RPMI8226 (cell line): ENCODE data around the gene STAT5B.
A peak's percentile ranks its signal among the peaks of the same experiment; 100 is the strongest.
"Not testable (repeated sequence)": the region's sequence is repeated elsewhere in the genome, so short reads cannot be mapped to it uniquely, and the experiment has no call there.

Source experiments
- DNase-seq: peaks from one replicate; pipeline ENCODE4 v3.0.0-alpha.2; 2015

The STAT5B gene

GRCh38 chr17:42276359-42276608, at the start of gene STAT5B:
Gene STAT5B (minus strand): TSS chr17:42276391. CDS start chr17:42232127, 44,264 bp downstream.
- peak; percentile 77 for DNase-seq

- DNase-seq, result no peak
Observed at GRCh38 chr17:42325026-42325425, 48.8 kb upstream of the STAT5B start.

GRCh38 chr17:42323268-42323773, 47.1 kb upstream of the STAT5B start:
- no peak for DNase-seq

GRCh38 chr17:42322382-42323267, 46.4 kb upstream of the STAT5B start:
- peak; percentile 94 for DNase-seq

GRCh38 chr17:42321555-42321954, 45.4 kb upstream of the STAT5B start:
- DNase-seq, result no peak

GRCh38 chr17:42317967-42318366, 41.8 kb upstream of the STAT5B start:
- not testable (repeated sequence) for DNase-seq

- DNase-seq, result no peak
Observed at GRCh38 chr17:42317266-42317845, 41.2 kb upstream of the STAT5B start.

GRCh38 chr17:42316755-42317154, 40.6 kb upstream of the STAT5B start:
- no peak for DNase-seq

- DNase-seq, result no peak
Observed at GRCh38 chr17:42315402-42316156, 39.4 kb upstream of the STAT5B start.

GRCh38 chr17:42313773-42314566, 37.8 kb upstream of the STAT5B start:
- DNase-seq, result no peak

- no peak for DNase-seq
Observed at GRCh38 chr17:42313389-42313772, 37.2 kb upstream of the STAT5B start.

- peak; percentile 84 for DNase-seq
Observed at GRCh38 chr17:42312285-42313130, 36.3 kb upstream of the STAT5B start.

- no peak for DNase-seq
Observed at GRCh38 chr17:42312035-42312284, 35.8 kb upstream of the STAT5B start.

GRCh38 chr17:42311240-42312034, 35.2 kb upstream of the STAT5B start:
- DNase-seq, result no peak

GRCh38 chr17:42310787-42311215, 34.6 kb upstream of the STAT5B start:
- DNase-seq, result no peak

- no peak for DNase-seq
Observed at GRCh38 chr17:42309986-42310786, 34.0 kb upstream of the STAT5B start.

- no peak for DNase-seq
Observed at GRCh38 chr17:42309142-42309541, 33.0 kb upstream of the STAT5B start.

GRCh38 chr17:42308446-42308845, 32.3 kb upstream of the STAT5B start:
- no peak for DNase-seq

- DNase-seq, result no peak
Observed at GRCh38 chr17:42307362-42307927, 31.3 kb upstream of the STAT5B start.

- DNase-seq, result no peak
Observed at GRCh38 chr17:42306385-42306667, 30.1 kb upstream of the STAT5B start.
